22Rv1 (cell line): ENCODE results near the gene CD6.

Source experiments
- H3K27ac ChIP-seq: fragments of 450-650 bp; 2 replicates; pipeline ENCODE4 v1.5.1; 2017
- CTCF ChIP-seq: fragments of 450-650 bp; IDR thresholded peaks from 2 replicates; pipeline ENCODE4 v1.5.1; 2017; ENCODE audit warnings: mild to moderate bottlenecking
- ZFX ChIP-seq: fragments of 450-650 bp; IDR thresholded peaks from 2 replicates; pipeline ENCODE4 v1.6.1; 2017; ENCODE audit warnings: antibody characterized with exemption, borderline replicate concordance

The CD6 gene

DNA sequence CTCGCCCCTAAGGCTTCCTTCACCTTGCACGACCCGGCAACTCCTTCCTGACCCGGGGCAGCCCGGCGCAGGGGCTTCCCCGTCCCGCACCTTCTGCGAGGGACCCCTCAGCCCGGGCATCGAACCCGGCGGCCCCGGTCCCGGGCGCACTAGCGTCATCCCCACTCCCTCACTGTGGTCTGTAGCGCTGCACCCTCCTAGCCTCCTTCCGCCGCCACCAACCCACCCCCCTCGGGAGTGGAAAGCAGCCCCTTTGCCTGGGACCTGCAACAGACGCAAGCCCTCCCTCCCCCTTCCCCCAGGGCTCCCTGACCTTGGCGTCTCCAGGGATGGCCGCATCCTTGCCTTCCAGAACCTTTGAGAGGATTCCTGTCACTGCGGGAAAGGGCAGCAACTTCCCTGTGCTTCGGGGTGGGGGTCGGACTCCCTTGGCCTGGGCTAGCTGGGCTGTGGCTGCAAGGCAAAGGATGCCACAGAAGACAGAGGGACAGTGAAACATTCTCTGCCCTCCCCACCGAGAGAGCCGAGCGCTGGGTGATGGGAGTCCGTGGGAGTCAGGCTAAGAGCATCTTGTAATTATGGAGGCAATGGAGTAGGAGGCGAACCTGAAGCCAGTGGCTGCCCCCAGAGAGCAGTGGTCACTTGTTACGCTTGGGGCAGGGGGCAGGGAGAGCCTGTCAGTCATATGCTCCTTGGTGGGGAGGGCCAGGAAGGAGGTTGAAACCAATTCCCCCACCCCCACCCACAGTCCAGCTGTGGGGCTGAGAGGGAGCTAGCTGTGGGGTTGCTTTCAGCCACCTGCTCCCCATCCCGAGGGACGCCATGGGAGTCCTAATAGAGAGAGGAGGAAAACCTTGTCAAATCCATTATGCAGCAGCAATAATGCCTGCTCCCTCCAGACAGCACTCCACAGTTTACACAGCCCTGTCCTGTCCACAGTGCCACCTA is 46.3 kb upstream of the CD6 start:
- TF ChIP-seq ZFX (no peak), CTCF (no peak)
- peak overlapping the region; percentile 44 for H3K27ac ChIP-seq

DNA sequence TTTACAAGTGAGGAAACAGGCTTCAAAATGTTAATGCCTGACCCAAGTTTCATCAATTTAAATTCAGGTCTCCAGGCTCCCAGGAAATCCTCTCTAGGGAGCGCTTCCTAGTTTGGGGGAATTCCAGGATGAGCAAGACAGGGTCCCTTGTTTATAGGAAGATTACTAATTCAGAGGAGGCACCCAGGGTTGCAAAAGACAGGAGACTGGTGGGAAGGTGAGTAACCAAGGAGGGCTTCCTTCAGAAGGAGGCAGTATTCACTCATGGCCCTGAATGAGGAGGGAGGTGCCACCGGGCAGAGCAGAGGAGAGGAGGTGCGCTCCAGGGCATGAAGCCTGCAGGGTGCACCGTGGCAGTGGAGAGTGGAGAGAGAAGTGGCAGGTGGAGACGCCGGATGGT is 45.6 kb upstream of the CD6 start:
- no peak for TF ChIP-seq ZFX
- no peak for TF ChIP-seq CTCF
- no peak overlapping the region for H3K27ac ChIP-seq

GRCh38 chr11:60926500-60926899 is 45.0 kb upstream of the CD6 start:
- no peak overlapping the region for H3K27ac ChIP-seq
- no peak for TF ChIP-seq CTCF
- no peak for TF ChIP-seq ZFX

GRCh38 chr11:60927061-60927592 is 44.4 kb upstream of the CD6 start:
- H3K27ac ChIP-seq = no peak overlapping the region

DNA sequence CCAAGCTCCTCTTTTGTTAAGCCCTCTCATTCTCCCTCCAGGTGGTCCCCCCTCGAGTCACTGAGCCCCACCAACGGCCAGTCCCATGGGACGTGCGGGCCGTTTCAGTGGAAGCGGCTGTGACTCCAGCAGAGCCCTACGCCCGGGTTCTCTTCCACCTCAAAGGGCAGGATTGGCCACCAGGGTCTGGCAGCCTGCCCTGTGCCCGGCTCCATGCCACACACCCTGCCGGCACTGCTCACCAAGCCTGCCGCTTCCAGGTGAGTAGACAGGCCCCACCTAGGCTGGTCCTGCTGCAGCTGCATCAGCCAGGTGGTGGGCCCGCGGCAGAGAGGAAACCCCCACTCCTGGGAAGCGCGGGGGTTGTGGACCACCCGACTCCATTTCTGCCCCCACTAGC is 43.9 kb upstream of the CD6 start:
- no peak for TF ChIP-seq ZFX
- TF ChIP-seq CTCF = no peak
- H3K27ac ChIP-seq = no peak overlapping the region

More at GRCh38 chr11:60927061-60927592, 44.4 kb upstream of the CD6 start:
- TF ChIP-seq CTCF = no peak

- TF ChIP-seq CTCF (no peak), ZFX (no peak)
- no peak overlapping the region for H3K27ac ChIP-seq
Measured at GRCh38 chr11:60928563-60929001, 42.9 kb upstream of the CD6 start.

GRCh38 chr11:60929764-60930163 is 41.7 kb upstream of the CD6 start:
- no peak overlapping the region for H3K27ac ChIP-seq
- TF ChIP-seq ZFX (no peak), CTCF (no peak)
